Measurements from ENCODE around the gene MYH6. TPM values are rescaled to one million over a fixed set of nuclear protein-coding genes. Genes with fewer than 3 reads are reported as not detected.
"Not testable (repeated sequence)": the region's sequence is repeated elsewhere in the genome, so short reads cannot be mapped to it uniquely, and the experiment has no call there.

Gene MYH6
- 1 to 10 TPM in 1 of 2 donors, not detected in 1; 1.3 TPM for total RNA-seq
- long read RNA-seq, donor 1: 0 reads
- long read RNA-seq, donor 2: 0 reads

DNA sequence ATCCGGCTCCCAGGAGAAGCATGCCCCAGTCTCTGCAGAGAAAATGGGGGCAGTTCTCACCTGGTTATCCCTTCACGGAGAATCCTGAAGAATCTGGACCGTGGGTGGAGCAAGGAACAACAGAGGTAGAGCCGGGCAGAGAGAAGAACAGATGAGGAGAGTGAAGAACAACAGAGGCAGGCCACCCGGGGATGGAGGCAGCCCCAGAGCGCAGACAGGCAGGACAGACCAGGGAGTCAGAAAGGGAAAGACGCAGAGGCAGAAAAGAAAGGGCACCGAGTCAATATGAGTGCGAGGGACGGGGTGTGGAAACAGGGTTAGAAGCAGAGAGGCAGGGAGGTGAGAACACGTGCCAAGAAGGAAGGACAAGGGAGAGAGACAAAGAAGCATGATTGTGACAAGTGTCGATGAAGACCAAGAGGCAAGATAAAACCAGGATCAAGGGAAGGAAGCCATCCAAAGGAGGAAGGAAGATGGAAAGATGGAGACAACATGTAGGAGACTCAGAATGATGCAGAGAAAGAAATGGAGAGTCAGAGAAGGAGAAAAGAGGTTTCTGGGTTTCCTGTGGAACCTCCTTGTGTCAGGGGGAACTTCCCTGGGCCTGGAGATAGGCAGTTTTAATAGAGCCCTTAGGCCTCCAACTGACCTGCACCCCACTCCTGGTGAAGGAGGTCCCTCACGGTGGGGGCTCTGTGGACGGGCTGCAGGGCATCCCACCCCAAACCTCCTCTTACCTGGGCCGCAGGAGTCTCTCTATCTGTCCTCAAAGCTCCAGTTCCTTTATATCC, at the start of gene MYH6:
TSS of gene MYH6 (minus strand) at position 758 of the 791 bp plus-strand sequence. CDS start 1,050 bp downstream, outside the sequence.
- no peak for DNase-seq (ENCODE audit: low spot score)
- intact Hi-C loops (cut with DNase I): no loop called here

DNA sequence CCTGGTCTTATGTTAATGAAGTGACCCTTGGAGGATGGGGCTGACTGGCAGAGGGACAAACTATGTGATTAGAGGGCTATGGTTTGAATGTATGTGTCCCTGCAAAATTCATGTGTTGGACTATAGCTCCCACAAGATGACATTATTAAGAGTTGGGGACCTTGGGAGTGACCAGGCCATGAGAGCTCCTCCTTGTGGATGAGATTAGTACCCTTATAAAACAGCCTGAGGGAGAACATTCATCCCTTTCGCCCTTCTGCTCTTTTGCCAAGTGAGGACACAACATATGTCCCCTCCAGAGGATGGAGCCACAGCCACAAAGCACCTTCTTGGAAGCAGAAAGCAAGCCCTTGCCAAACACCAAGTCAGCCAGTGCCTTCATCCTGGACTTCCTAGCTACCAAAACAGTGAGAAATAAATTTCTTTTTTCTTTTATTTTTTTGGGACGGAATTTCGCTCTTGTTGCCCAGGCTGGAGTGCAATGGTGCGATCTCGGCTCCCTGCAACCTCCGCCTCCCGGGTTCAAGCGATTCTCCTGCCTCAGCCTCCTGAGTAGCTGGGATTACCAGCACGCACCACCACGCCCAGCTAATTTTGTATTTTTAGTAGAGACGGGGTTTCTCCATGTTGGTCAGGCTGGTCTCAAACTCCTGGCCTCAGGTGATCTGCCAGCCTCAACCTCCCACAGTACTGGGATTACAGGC, 49.0 kb upstream of the MYH6 start:
- DNase-seq (ENCODE audit: low spot score); intact Hi-C loops (cut with DNase I): not testable (repeated sequence)

GRCh38 chr14:23454445-23454856, 46.4 kb upstream of the MYH6 start:
- no peak for DNase-seq (ENCODE audit: low spot score)
- intact Hi-C loops (cut with DNase I): no loop called here

- no peak for DNase-seq (ENCODE audit: low spot score)
- intact Hi-C loops (cut with DNase I): no loop called here
Measured at GRCh38 chr14:23452237-23452636, 44.2 kb upstream of the MYH6 start.

DNA sequence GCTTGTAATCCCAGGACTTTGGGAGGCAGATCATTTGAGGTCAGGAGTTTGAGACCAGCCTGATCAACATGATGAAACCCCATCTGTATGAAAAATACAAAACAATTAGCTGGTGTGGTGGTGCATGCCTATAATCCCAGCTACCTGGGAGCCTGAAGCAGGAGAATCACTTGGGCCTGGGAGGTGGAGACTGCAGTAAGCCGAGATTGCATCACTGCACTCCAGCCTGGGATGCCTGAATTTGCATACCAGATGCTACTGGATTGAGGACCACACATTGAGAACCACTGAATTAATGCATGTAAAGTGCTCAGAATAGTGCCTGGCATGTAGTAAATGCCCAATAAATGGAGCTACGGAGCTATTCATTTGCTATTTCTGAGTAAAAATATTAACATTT, 42.3 kb upstream of the MYH6 start:
- DNase-seq (ENCODE audit: low spot score): no peak
- intact Hi-C loops (cut with DNase I): no loop called here

DNA sequence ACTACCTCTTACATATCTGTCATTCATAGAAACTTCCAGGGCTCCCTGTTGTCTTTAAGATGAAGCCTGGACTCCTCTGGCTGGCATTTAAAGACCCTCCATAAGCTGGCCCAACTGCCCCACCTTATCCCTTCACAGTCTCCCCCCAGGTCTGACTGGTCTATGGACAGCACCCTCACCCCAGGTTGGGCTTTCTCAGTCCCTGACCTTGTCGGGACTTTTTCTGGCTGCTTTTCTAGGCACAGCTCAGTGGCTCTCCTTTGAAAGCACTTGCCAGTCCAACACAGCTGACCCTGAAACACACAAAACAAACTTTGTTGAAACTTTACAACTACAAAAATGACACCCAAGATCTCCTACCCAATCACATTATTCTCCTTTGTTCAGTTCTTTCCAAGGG, 41.2 kb upstream of the MYH6 start:
- intact Hi-C loops (cut with DNase I): loop anchor here in 1 of 2 donors (10.0 kb wide), 1 partner anchor 125 kb away; the partner anchor contains the start of gene PABPN1
- peak; percentile 35 for DNase-seq (ENCODE audit: low spot score)

DNA sequence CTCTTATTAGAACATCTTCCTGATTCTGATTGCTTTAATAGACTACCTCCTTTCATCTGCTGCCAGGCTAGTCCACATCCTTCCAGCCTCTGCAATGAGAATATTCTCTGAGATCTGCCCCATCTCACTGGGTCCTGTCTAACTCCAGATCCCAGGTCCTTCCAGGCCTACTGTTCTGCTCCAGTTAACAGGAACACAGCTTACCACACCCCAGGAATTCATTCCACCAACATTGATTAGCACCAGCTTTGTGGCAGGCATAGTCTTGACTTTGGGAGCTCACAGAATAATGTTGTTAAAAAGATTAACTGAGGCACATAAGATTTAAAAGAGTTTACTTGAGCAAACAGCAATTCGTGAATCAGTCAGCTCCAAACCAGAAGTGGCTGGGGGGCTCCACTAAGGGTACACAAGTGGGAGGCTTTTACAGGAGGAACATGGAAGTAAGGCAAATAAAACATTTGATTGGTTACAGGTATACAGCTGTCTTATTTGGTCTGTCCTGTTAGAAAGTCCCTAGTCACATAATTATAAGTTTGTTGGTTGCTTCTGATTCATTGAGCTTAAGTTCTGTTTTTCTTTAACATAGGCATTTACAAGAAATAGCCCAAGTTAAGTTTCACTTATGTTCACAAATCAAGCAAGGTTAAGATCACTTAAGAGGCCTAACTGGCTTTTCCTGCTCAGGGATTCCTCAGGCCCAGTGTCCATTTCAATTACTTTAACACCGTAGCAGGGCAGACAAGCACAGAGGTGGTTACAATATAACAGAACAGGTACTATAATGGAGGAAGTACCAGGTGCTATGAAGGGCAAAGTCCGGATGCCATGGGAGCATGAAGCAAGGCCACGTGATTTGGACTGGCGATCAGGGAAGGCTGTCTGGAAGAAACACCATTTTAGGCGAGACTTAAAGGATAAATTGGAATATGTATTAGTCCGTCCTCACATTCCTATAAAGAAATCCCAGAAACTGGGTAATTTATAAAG, 39.6 kb upstream of the MYH6 start:
- intact Hi-C loops (cut with DNase I): loop anchor here in 1 of 2 donors (10.0 kb wide), 1 partner anchor 123 kb away; the partner anchor contains the start of gene PABPN1
- no peak for DNase-seq (ENCODE audit: low spot score)

DNA sequence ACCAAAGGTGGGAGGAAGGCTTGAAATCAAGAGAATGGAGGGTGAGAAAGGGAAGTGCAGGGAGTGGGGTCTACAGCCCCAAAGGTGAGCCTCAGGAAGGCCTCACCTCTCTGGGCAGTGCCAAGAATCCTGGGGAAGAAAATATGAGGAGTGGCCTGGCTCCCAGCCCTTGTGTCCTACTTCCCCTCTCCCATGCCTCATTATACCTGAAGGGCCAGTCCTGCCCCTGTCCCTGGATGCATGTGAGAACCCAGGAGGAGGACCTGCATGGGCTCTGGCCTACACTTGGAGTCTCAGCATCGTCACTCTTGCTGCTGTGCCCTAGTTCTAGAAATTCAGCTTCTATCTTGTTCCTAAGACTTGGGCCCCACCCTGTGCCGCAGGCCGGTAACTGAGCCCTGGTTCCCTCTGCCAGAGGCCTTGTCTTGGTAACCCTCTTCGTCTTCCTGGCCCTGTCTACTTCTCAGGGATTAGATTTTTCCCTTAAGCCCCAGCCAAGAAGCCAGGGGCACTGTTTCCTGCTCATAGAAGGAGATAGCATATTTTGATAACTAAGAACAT, 38.3 kb upstream of the MYH6 start:
- peak; percentile 81 for DNase-seq (ENCODE audit: low spot score)
- intact Hi-C loops (cut with DNase I): loop anchor here in 1 of 2 donors (10.0 kb wide), 1 partner anchor 122 kb away; the partner anchor contains the start of gene PABPN1

GRCh38 chr14:23445773-23446172, 37.7 kb upstream of the MYH6 start:
- intact Hi-C loops (cut with DNase I): loop anchor here in 1 of 2 donors (10.0 kb wide), 1 partner anchor 121 kb away; the partner anchor contains the start of gene PABPN1

GRCh38 chr14:23444314-23444713, 36.2 kb upstream of the MYH6 start:
- intact Hi-C loops (cut with DNase I): loop anchor here in 1 of 2 donors (10.0 kb wide), 1 partner anchor 120 kb away; the partner anchor contains the start of gene PABPN1

More at GRCh38 chr14:23445773-23446172, 37.7 kb upstream of the MYH6 start:
- DNase-seq (ENCODE audit: low spot score): peak; percentile 11

DNA sequence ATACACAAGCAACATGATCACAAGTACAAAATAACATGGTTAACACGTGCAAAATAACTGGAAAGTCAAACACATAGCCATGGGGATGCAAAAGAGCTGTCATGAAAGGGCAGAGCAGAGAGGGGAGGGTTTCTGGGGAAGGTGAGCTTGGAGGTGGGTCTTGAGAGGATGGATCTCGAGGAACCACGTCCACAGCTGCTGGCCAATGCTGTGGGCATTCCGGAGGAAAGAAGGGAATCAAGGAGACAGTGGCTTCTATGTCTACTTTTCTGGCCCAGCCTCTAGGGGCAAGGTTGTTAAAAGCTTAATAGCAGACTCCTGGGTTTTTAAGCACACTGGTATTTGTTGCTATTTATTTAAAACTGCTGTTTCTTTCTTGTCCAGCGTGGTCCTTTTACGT, 35.8 kb upstream of the MYH6 start:
- intact Hi-C loops (cut with DNase I): loop anchor here in 1 of 2 donors (10.0 kb wide), 1 partner anchor 119 kb away; the partner anchor contains the start of gene PABPN1

More at GRCh38 chr14:23444314-23444713, 36.2 kb upstream of the MYH6 start:
- DNase-seq (ENCODE audit: low spot score): no peak

DNA sequence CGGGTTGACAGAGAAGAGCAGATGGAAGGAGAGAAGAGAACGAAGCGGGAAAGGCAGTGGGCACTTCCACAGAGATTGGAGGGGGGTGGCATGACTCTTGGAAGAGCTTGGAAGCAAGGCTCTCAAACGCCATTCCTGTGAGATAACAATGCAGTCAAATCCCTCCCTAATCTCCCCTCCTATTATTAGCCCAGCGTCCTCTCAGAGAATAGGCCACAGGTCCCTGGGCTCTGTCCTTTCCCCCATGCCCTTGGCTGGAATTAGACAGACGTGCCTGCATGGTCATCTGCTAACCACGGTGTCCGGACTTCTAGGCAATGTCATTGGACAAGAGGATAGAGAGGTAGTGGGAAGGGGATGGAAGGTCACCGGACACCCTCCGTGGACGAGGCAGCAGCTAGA, 35.3 kb upstream of the MYH6 start:
- intact Hi-C loops (cut with DNase I): loop anchor here in 1 of 2 donors (10.0 kb wide), 1 partner anchor 119 kb away; the partner anchor contains the start of gene PABPN1
- no peak for DNase-seq (ENCODE audit: low spot score)

More for the DNA sequence above, 35.8 kb upstream of the MYH6 start:
- peak; percentile 35 for DNase-seq (ENCODE audit: low spot score)

DNA sequence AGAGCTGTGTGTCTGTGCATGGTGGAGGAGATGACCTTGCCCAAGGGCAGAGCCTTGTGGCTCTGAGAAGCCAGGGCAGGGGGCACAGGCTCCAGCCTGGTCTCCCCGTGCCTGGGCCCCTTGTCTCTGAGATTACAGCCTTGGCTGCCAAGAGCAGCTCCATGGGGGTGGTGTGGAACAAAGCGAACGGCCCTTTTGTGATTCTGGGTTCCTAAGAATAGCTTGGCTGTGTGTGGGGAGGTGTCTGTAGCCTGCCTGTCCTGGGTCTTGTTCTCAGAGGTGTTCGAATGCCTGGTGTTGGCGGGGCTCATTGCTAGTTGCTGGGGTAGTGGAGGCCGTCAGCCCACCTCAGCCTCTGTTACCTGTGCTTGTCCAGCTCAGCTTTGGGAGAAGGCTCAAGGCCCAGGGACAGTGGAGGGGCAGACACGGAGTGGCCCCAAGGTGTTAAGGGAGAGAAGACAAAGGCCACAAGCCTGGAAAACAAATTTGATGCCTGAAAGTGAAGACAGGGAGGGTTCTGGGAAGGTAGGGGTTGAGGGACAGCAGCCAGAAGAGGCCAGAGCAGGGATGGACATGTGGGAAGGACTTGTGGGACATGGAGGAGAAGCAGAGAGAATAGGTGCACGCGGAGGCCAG, 34.8 kb upstream of the MYH6 start:
- peak; percentile 43 for DNase-seq (ENCODE audit: low spot score)
- intact Hi-C loops (cut with DNase I): loop anchor here in 1 of 2 donors (10.0 kb wide), 1 partner anchor 118 kb away; the partner anchor contains the start of gene PABPN1

- DNase-seq (ENCODE audit: low spot score): no peak
- intact Hi-C loops (cut with DNase I): loop anchor here in 1 of 2 donors (10.0 kb wide), 1 partner anchor 116 kb away; the partner anchor contains the start of gene PABPN1
Measured at GRCh38 chr14:23441076-23441475, 33.0 kb upstream of the MYH6 start.

DNA sequence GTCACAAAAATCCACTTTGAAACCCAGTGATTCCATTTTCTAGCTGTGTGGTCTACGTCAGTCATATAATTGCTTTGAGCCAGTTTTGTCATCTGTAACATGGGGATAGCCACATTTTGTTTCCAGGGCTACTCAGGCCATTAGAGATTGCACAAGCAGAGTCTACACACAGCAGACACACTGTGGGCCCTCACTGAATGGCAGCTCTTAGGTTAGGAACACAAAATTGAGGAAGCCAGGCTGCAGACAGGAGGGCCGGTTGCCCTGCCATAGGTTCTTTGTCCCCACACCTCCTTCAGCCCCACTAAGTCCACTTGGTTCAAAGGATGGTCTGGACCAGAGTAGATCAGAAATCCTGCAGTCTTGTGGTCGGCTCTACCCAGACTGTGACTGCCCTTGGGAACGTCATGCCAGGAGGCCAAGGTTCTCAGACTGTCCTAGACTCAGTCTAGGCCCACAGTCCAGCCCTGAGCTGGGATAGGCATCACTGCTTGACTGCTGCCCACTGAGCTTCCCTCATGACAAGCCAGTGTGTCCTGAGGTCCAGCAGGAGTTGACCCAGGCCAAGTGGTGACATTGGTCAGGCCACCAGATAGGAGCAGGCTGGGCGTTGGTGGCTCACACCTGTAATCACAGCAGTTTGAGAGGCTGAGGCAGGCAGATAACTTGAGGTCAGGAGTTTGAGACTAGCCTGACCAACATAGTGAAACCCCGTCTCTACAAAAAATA, 31.2 kb upstream of the MYH6 start:
- intact Hi-C loops (cut with DNase I): no loop called here
- DNase-seq (ENCODE audit: low spot score): peak; percentile 56

GRCh38 chr14:23438101-23438971, 30.3 kb upstream of the MYH6 start:
- peak; percentile 44 for DNase-seq (ENCODE audit: low spot score)
- intact Hi-C loops (cut with DNase I): no loop called here
